Parathyroid adenoma (tissue), 2 donors: ENCODE data around the gene FAM180B.
"Not testable (repeated sequence)": the region's sequence is repeated elsewhere in the genome, so short reads cannot be mapped to it uniquely, and the experiment has no call there.

ENCODE experiments used
- H2AFZ ChIP-seq: fragments of 300-600 bp; sonication (generic); one replicate; pipeline ENCODE4 v1.7.0; 2017; ENCODE audit warnings: antibody characterized with exemption, mild to moderate bottlenecking
- H3K27ac ChIP-seq: fragments of 300-600 bp; sonication (generic); one replicate; pipeline ENCODE4 v1.7.0; 2017
- H3K27me3 ChIP-seq: fragments of 300-600 bp; sonication (generic); one replicate; pipeline ENCODE4 v1.7.0; 2017; ENCODE audit warnings: low read length; ENCODE audit not compliant: control insufficient read depth, insufficient read depth
- H3K36me3 ChIP-seq: fragments of 300-600 bp; sonication (generic); one replicate; pipeline ENCODE4 v1.7.0; 2017; ENCODE audit warnings: low read length; ENCODE audit not compliant: control insufficient read depth, insufficient read depth
- H3K4me1 ChIP-seq: fragments of 300-600 bp; sonication (generic); one replicate; pipeline ENCODE4 v1.7.0; 2017; ENCODE audit warnings: control low read depth
- H3K4me2 ChIP-seq: fragments of 300-600 bp; sonication (generic); one replicate; pipeline ENCODE4 v1.7.0; 2017; ENCODE audit warnings: low read length
- H3K4me3 ChIP-seq: fragments of 300-600 bp; sonication (generic); one replicate; pipeline ENCODE4 v1.7.0; 2017; ENCODE audit warnings: low read depth, low read length
- H3K79me2 ChIP-seq: fragments of 300-600 bp; sonication (generic); one replicate; pipeline ENCODE4 v1.7.0; 2017; ENCODE audit warnings: control low read depth
- H3K9ac ChIP-seq: fragments of 300-600 bp; sonication (generic); one replicate; pipeline ENCODE4 v1.7.0; 2017; ENCODE audit warnings: mild to moderate bottlenecking
- H3K9me3 ChIP-seq: fragments of 300-600 bp; sonication (generic); one replicate; pipeline ENCODE4 v1.7.0; 2017; ENCODE audit warnings: low read length; ENCODE audit not compliant: control insufficient read depth
- CTCF ChIP-seq: fragments of 300-600 bp; sonication (generic); IDR thresholded peaks from one replicate; pipeline ENCODE4 v1.7.0; 2017; ENCODE audit warnings: antibody characterized with exemption, mild to moderate bottlenecking
- donor health status: primary hyperparathyroidism.

Gene FAM180B

GRCh38 chr11:47560426-47560825 lies 26.1 kb upstream of the FAM180B start:
- H3K27me3 ChIP-seq = no peaks in the 10 kb centered on the region
- no peak for TF ChIP-seq CTCF

GRCh38 chr11:47562393-47562792 lies 24.1 kb upstream of the FAM180B start:
- not testable (repeated sequence) for H3K9ac ChIP-seq, H3K4me2 ChIP-seq, H3K4me3 ChIP-seq, H3K27me3 ChIP-seq, H3K9me3 ChIP-seq, H3K79me2 ChIP-seq, H3K36me3 ChIP-seq, H3K4me1 ChIP-seq, H2AFZ ChIP-seq, H3K27ac ChIP-seq

More at GRCh38 chr11:47560426-47560825, 26.1 kb upstream of the FAM180B start:
- Histone ChIP-seq H3K36me3 (no peaks in the 10 kb centered on the region), H3K9ac (no peak overlapping the region), H3K79me2 (no peaks in the 10 kb centered on the region), H3K27ac (no peak overlapping the region), H3K4me2 (no peak overlapping the region), H3K4me3 (no peak overlapping the region), H2AFZ (no peak overlapping the region), H3K9me3 (no peaks in the 10 kb centered on the region), H3K4me1 (no peaks in the 10 kb centered on the region)

- H3K9ac ChIP-seq, H3K4me2 ChIP-seq, H3K4me3 ChIP-seq, H3K27me3 ChIP-seq, H3K36me3 ChIP-seq, H2AFZ ChIP-seq, H3K9me3 ChIP-seq, H3K4me1 ChIP-seq, H3K79me2 ChIP-seq, H3K27ac ChIP-seq: not testable (repeated sequence)
Measured at GRCh38 chr11:47564366-47564765, 22.1 kb upstream of the FAM180B start.

- H3K4me3 ChIP-seq = peak overlapping the region; percentile 63
- H3K4me2 ChIP-seq = peak overlapping the region; percentile 80
Measured at GRCh38 chr11:47564933-47565339, 21.5 kb upstream of the FAM180B start.

GRCh38 chr11:47565340-47566148 lies 20.9 kb upstream of the FAM180B start, which contains the start of gene PTPMT1:
PTPMT1 (plus strand) TSS chr11:47565599; CDS start chr11:47565623, 24 bp downstream.
- H3K79me2 ChIP-seq = peaks cover 6% of the 10 kb centered on the region
- H3K4me3 ChIP-seq = peak within 1 kb of the TSS; percentile 64
- H3K27ac ChIP-seq = peak within 1 kb of the TSS; percentile 56
- peak within 1 kb of the TSS; percentile 87 for H2AFZ ChIP-seq
- H3K27me3 ChIP-seq = no peaks in the 10 kb centered on the region
- H3K4me2 ChIP-seq = peak within 1 kb of the TSS; percentile 80
- TF ChIP-seq CTCF = no peak
- H3K36me3 ChIP-seq = no peaks in the 10 kb centered on the region
- peak within 1 kb of the TSS; percentile 53 for H3K9ac ChIP-seq
- H3K4me1 ChIP-seq = no peaks in the 10 kb centered on the region
- no peaks in the 10 kb centered on the region for H3K9me3 ChIP-seq

More at GRCh38 chr11:47564933-47565339, 21.5 kb upstream of the FAM180B start:
- Histone ChIP-seq H3K36me3 (no peaks in the 10 kb centered on the region), H3K27me3 (no peaks in the 10 kb centered on the region), H3K4me1 (no peaks in the 10 kb centered on the region), H3K79me2 (peaks cover 6% of the 10 kb centered on the region), H2AFZ (peak overlapping the region; percentile 81), H3K9me3 (no peaks in the 10 kb centered on the region), H3K27ac (peak overlapping the region; percentile 47), H3K9ac (no peak overlapping the region)
- no peak for TF ChIP-seq CTCF
